NCI-H2171 (cell line): ENCODE results near the gene PKP4.

Experiments
- DNase-seq: peaks from one replicate; lab custom pipeline; 2025; lab: John Stamatoyannopoulos, UW

PKP4 gene

DNA sequence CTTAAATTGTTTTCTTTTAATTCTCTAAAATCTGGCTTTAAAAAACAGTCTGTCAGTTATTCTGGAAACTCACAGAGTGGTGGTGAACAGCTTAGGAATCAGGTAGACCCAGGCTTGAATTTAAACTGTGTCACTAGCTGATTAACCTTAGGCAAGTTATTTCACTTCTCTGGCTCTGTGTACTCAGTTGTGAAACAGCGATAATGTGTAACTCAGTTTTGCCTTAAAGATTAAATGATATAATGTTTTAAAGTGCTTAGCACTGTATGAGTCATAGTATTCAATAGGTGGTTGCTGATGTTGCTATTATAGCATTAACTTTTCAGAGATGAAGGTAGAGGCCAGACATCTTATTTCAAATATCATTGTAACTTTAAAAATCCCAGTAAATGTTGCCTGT is 40.7 kb downstream of the PKP4 start:
- DNase-seq = no peak

DNA sequence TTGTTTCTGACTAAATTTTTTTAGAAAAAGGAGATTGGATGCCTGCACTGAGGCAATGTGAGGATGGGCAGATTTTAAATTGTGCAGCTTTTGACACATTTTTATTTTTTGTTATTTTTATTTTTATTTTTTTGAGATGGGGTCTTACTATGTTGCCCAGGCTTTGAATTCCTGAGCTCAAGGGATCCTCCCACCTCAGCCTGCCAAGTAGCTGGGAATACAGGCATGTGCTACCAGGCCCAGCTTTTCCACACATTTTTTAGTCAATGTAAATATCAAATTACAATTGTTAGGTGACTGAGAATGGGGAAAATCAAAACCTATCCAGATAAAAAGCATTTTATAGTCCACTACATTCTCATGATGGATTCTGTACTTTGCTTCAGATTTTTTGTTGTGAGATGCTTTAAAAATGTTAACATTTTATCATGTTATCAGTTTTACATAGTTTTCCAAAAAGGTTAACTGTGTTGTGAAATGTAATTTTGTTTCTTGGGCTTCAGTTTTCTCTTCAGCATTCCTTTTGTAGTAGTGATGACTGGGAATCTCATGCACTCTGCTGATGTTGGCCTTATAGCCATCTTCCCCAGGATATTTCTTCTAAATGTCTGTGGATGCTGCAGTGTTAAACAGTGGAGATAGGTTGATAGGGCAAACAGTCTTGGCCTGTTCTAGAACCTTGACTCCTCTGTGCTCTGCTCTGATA is 41.4 kb downstream of the PKP4 start:
- DNase-seq = no peak

DNA sequence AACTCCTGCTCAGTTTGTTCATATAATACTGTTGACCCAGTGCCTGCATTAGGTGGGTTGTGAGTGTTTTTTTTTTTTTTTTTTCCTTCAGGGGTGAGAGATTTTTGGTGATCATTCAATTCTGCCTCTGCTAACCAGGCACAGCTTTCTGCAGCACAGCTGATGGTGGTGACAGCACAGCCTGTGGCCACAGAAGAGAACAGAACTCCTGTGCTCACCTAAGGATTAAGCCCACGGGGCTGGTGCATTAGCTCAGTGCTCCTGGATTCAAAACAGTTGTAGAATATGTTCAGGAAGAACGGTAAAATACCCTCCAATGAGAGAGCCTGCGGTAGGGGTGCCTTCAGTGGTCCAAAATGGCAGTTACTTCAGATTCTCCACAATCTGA is 42.0 kb downstream of the PKP4 start:
- DNase-seq = no peak

DNA sequence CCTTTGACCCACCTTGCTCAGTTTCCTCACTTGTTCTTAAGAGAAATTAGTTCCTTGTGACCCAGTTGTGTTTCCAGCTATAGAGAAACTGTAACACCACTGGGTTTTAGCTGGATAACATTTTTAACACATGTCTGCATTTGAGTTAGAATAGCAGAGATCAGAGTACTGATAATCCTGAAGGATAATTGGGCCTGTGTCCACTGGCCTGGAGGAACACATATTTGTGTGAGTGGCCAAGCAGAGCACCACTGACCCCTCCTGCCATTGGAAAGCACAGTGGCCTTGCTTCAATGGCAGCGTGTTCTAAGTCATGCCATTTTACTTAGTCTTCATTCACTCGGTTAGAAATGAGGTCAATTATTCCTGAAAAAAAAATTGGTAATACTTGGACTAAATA is 42.6 kb downstream of the PKP4 start:
- no peak for DNase-seq

DNA sequence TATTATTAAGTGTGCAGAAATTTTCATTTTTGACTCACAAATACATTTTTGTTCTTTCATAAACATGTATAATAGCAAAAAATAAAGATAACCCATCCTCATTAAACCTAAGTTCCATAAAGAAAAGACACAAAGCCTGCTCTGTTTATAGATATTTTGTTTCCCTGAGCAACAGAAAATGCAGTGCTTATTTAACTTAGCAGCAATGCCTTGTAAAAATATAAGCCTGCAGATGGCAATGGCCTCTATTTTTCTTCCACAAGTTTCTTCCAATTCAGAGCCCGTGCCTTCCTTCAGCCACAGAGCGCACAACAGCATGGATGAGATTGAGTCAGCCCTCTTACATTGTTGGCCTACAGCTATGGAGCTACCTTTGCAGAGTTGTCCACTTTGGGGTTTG is 43.6 kb downstream of the PKP4 start:
- no peak for DNase-seq

DNA sequence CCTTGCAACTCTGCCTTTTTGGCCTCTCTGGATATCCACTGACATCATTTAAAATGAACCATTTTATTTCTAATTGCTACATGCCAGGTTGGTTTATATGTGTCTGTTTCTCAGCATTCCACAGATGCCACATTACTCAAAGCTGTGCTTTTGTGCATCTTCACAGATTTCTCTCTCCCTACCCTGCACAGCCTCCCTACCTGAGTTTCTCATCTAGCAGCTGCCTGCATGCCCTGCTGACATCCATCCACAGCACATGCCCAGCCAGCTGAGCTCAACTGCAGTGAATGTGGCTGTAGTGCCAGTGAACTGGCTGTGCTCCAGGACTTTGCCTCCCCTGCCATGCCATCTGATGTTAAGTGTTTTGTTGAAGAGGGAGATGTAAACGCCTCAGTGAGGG is 44.5 kb downstream of the PKP4 start:
- DNase-seq = peak; percentile 47

DNA sequence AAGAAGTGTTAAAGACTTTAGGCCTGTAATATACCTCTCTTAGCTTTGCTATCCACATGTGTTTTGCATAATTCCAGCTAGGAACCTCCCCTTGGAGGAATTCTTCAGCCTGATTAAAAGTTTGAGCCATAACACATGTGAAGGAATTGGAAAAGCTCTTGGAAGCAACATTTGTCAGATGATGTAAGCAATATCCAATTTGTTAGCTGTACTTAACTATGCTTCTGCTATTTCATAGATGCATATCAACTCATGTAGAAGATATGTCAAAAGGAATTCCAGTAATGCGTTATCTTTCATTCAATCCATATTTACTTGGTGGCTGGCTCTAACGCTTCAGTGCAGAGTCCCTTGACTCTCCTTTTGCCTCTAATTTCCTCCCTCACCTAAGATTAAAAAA is 46.2 kb downstream of the PKP4 start:
- no peak for DNase-seq

DNA sequence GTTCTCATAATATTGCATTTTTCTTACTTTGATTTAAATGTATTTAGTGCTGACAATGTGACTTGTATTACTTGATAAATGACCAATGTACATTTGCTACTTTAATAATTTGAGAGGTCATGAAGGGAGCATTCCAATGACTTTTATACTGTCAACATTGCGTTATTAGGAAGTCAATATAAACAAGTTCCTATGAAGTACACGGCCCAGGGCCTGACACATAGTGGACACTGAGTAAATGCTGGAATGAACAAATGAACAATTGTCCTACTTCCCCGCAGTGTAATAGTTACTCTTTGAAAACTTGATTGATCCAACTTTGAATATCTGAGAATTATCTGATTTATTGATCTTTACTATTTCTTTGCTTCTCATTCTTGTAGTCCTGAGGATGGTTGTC is 47.3 kb downstream of the PKP4 start:
- DNase-seq = no peak

DNA sequence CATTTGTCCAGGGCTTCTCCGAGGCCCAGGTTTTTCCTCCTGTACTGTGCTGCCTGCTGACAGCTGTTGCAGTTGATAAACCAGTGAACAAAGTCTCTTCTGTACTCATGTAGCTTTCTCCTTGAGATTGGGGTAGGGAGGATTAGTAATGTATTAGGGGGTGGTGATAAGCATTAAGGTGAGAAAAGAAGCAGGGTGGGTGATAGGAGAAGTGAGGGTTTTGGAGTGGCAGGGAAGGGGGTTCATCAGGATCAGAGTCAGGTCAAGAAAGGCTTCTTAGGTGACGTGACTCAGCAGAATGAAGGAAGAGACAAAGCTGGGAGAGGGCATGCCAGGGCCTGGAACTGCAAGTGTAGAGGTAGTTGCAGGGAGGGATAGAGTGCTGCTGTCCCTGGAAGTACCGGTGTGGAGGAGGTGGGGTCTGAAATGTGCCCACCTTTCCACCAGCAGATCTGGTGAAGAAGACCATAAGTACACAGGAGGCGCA is 48.7 kb downstream of the PKP4 start:
- no peak for DNase-seq

DNA sequence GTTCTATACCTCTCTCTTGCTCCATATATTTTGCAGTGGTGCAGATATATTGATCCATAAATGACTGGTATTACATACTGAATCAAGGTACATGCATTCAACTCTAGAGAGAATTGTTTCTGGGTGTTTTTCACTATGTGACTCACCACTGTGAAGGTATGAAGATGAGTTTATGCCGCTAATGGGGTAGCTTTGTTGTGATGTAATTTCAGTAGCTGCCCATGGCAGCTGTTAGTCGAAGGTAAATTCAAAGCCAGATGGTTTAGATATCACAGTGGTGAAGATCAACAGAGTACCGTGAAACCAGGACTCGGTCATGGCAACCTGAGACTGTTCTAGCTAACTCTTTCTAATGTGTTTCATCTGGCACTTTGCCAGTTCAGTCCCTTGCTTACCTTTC is 50.4 kb downstream of the PKP4 start:
- peak; percentile 78 for DNase-seq

DNA sequence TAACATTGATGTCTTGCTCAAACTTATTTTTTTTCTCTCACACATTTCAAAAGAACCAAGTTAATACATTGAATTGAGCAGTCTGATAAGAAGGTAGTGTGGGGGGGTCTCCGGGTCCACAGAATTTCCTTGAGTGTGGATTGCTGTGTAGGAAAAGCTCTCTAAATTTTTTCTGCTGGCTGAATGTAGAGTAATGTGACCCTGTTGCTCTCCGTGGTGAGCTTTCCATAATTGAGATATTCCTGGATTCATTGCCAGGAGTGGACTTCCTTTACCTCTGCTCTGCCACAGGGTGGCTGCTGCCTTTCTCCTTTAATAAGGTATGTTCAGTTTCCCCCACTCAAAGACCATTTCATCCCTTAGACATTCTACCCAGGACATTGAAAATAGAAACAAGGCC is 50.9 kb downstream of the PKP4 start:
- DNase-seq = no peak

DNA sequence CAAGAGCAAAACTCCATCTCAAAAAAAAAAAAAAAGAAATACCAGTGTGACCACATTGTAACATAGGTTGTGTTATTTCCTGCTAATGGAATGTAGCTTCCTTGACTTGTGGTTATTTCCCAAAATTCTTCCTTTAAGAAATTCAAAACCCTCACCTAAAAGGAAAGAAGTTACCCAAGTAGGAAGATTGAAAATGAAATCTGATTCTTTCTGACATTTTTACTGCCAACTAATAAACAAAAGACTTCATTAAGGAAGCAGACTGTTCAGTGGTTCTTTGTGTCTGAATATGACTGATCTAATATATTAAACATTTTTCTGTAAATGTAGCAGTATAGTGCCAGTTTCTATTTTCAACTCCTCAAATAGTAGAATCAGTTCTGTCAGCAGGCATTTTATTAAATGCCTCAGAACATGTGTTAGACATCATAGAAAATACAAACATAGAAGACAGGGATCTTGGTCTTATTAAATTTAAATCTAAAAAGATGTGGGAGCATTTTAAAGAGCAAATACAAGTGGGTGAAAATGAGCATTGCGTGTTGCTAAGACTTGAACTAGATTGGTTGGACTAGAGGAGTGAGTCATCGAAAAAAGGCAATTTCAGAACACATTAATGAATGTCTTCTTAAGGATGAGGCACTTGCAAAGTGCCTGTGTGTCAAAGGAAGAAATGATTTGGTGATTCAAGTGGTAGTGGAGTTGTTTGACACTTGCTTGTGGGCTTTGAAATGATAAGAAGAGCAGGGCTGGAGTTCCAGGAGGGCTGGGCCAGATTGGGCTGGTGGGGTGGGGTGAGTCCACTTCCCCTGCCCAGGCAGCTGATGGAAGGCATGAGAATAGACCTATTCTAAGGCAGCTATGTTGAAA is 53.4 kb downstream of the PKP4 start:
- DNase-seq = no peak

DNA sequence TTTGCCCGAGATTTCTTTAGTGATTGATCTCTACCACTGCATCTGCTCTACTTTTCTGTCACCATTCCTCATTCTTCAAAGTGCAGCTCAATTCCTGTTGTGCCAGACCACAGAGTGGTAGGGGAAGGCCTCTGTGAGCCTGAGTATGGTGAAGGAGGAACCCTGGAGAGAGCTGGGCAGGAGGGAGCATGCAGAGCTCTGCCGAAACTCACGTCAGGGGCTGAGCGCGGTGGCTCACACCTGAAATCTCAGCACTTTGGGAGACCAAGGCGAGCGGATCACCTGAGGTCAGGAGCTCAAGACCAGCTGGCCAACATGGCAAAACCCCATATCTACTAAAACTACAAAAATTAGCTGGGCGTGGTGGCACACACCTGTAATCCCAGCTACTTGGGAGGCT is 54.1 kb downstream of the PKP4 start:
- DNase-seq = no peak

DNA sequence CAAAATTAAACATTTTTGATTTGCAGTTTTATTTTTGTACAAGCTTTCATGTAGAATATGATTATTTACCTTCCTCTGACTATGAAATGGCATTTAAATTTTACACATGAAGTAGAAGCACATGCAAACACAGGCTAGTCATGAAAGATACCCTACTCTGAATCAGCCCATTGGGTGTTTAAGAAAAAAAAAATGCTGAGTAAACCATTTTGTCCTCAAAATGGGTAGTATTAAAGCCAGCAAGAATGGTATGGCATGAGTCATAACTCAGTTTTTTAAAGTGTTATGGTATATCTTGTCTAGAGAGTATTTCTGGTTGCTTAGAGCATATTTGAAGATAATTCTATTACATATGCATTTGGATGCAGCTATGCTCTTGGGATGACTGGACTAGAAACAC is 55.0 kb downstream of the PKP4 start:
- no peak for DNase-seq

DNA sequence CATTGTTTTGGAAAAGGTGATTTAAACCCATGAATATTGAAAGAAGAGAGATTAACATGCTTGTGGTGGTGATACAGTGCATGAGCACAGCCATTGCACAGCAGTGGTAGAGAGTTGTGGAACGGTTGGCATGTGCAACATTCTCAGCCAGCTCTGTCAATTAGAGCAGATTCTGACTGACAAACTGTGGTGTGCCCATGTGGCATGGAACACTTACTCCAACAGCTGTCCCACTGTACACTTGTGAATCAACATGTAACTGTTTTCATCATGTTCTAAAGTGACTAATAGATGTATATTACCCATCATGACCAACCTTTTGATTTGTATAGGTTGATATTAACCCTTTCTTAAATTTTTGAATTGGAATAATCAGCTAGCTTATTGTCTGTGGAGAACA is 55.6 kb downstream of the PKP4 start:
- no peak for DNase-seq

DNA sequence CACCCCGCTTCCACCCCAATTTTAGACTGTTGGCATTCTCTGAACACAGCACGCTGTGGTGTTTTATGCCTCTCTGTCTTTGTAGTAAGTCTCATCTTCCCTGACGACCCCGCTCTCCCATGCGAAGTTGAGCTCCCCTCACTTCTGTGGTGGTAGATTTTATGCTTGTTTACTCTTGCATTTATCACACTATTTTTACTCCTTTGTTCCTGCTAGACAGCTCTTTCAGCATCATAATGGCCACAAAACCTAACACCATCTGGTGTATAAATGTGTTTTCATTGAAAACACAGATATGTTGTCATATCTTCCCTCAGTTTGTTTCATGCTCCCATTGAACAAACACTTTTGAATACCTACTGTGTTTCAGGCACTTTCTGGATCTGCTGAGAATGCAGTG is 57.1 kb downstream of the PKP4 start:
- no peak for DNase-seq

DNA sequence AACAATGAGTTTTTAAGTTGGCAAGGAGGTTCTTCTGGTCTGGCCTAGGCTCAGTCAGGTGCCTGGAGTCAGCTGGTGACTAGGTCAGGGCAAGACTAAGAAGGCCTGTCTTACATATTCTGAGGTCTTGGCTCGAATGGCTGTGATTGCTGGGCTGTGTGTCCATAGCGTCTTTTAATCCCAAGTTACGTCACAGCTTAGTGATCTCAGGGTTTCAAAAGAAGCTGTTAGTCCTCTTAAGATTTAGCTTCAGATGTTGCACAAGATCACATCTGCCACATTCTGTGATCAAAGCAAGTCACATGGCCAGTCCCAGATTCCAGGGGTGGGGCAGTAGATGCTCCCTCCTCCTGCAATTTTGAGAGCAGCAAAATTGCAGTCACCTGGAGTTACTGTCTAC is 61.3 kb downstream of the PKP4 start:
- DNase-seq = no peak

DNA sequence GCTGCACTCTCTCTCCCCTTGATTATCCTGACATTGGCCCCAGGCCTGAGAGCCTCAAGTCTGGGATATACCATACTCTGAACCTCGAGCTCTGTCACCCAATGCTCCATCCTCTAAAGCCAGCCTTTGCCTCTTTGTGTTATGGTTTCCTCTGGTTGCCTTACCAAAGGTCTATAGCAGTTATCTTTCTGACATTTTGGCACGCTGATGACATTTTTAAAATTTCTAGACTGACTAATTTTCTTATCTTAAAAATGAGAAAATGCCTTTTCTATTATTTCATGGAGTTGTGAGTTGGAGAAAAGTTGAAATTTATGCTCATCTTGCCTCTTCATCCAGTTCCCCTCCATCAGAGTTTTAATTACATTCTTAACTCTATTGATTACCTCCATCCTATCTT is 62.7 kb downstream of the PKP4 start:
- no peak for DNase-seq

DNA sequence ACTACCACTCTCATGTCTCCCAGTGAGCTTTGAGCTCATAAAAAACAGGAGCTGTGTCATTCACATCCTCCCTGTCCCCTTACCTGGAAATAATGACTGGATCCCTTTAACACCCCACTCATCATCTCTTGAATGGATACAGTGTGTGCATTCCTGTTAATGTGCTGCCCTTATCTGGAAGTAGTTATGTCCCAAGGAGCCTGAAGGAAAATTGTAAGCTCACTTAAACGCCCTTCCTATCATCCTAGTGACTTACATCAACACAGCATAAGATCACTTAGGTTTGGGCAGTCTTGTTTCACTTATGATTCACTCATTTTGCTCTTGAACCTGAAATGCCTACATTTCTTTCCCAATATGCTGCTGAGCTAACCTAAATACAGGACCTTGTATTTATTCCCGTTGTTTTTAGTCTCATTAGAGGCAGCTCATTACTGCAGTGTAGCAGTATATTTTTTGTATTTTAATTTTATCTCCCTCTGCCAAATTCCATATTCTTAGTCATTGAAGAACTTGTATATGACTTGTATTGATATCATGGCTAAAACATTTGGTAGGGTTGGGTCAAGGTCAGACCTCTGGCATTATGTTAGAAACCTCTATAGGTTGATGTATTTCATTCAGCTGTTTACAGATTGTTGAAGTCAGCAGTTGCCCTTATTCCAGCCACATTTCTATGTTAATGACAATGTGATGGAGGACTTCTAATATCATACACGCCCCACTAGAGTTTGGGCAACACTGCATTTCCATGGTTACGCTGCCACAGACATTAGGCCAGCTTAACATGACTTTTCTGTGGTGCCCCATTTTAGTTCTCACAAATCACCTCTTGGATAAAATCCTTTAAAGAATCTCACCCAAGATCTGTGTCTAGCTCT is 72.9 kb downstream of the PKP4 start:
- DNase-seq = no peak

DNA sequence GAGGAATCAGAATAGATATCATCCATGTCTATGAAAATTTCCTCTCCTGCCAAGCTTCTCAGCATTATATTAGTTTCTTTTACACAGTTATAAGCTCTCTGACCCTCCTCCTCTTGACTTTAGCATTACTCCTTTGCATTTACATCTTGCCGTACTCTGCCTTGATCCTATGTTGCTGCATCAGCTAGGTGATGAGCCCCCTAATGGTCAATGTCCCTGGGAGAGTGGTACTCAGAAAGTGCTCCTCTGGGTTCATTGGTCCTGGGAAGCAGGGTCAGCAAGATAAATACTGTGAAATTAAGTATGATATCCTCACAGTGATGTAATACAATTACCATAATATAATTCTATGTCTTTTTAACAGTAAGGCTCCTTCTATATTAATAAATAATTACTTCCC is 74.1 kb downstream of the PKP4 start:
- no peak for DNase-seq

DNA sequence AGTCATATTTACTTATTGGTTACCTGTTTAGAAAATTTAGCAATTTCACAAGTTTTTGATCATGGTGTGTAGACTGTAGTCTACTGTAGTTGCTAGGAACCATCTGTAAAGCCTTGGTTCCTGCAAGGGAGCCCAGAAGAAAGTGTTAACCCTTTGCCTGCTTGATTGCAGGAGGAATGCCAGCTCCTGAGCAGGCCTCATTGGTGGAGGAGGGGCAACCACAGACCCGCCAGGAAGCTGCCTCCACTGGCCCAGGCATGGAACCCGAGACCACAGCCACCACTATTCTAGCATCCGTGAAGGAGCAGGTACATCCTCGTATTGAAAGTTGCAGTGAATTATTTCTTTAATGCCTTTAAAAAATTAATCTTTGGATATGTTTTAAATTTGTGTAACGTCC is 76.3 kb downstream of the PKP4 start:
- DNase-seq = no peak

DNA sequence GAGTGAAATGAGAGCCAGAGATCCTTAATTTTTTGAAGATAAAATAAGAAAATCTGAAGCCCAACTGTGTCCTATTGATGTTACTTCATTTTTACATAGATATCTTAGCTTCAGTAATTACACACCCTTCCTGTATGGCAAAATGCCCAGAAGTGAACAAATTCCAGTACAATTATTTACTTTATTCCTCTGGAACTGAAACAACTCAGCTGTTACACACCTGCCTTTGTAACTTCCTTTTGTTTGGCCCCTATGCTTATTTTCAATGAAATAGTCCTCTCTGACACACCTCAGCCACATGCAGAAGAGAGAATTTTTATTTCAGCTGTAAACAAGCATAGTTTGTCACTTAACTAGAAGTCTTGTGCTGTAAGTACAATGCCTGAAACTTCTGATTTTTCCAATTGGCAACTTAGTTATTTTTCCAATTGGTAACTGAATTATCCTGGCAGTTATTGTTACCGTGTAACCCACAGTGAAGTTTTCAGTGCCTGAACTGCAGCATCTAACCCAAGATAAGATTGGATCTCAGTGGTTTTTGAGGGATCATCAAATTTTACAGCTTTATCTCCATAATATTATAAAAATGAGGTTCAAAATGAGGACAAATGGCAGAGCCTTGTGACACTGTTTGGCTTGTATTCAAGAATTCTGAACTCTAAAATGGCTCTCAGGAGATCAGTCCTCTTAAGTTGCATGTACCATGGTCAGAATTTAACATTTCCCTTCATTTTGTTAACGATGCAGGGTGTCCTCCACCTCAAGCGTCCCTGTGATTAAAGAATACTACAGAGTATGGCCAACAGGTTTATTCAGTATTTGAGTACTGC is 82.6 kb downstream of the PKP4 start:
- DNase-seq = peak; percentile 4
